ENCODE data around the gene U2AF1L4.

DNA sequence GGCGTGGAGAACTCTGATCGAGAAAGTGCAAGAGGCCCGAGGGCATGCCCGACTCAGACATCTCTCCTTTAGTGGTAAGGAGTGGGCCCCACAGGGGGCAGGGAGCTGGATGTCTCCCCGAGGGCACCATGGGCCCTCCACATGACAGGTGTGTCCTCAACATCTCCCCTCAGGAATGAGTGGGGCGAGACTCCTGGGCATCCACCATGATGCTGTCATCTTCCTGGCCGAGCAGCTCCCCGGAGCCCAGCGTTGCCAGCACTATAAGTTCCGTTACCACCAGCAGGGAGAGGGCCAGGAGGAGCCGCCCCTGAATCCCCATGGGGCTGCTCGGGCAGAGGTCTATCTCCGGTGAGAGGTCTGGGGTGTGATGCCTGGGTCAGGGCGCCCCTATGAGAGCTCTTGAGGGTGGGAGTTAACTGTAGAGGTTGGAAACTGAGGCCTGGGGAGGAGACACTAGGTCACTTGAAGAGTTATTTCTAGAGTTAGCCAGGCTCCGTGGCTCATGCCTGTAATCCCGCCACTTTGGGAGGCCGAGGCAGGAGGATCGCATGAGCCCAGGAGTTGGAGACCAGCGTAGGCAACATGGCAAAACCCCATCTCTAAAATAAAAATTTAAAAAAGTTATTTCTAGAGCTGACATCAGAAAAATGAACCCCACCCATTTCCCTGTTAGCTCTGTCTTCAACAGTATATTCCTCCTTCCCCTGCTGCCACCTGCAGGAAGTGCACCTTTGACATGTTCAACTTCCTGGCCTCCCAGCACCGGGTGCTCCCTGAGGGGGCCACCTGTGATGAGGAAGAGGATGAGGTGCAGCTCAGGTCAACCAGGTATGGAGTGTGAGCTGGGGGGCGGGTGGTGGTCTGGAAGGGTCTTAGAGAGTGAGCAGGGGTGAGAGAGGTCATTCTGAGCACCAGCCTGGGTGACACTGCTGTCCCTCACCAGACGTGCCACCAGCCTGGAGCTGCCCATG lies 8.0 kb downstream of the U2AF1L4 start:
- no peak for TF ChIP-seq EZH2 (IDR thresholded peaks at IDR 0.05)
- TF ChIP-seq FOXP2 (optimal IDR thresholded peaks at IDR 0.05; ENCODE audit: control extremely low read depth, extremely low read length, insufficient read depth): no peak
